ENCODE measurements around the gene CHAT.

- no peak for TF ChIP-seq POLR2A (IDR thresholded peaks at IDR 0.05)
- TF ChIP-seq CTCF (IDR thresholded peaks at IDR 0.05), result no peak
These were observed at the start of gene CHAT for GRCh38 chr10:49613882-49614241.

All from right lobe of liver (tissue), 4 donors.